ENCODE measurements around the gene METRNL. TPM values are rescaled to one million over a fixed set of nuclear protein-coding genes. Genes with fewer than 3 reads are reported as not detected.

The METRNL gene
- total and polyA plus RNA-seq, 2 donors, result 37.7 to 118 TPM

DNA sequence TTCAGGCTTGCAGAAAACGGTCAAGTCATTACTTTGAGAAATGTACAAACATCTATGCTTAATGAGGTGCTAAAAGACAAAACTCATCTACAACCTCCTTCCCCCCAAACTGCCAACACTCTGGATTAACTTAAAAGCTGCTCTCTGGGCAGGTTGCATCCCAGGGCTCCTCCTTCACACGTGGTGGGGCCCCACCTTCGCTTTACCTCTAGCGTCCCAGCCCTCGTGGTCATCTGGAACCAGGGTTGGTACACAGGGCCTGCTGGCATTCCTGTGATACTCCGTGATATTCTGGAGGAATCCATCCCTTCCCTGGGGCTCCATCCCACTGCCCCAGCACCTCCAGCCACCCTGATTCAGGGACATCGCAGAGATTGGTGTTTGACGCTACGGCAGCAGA, 4.8 kb downstream of the METRNL start:
- no peaks in the 10 kb centered on the region for H3K36me3 ChIP-seq (ENCODE audit: insufficient read depth)
- WGBS, result 67% methylated on average over 9 of the region's 9 CpGs
- H3K27ac ChIP-seq (ENCODE audit: low read depth), result no peak overlapping the region
- DNase-seq (ENCODE audit: extremely low spot score), result no peak
- H3K4me3 ChIP-seq (ENCODE audit: low read depth, low read length), result no peak overlapping the region
- H3K4me1 ChIP-seq (ENCODE audit: insufficient read depth), result no peaks in the 10 kb centered on the region

GRCh38 chr17:83084621-83085056, 5.2 kb downstream of the METRNL start:
- 89% methylated on average over 27 of the region's 27 CpGs for WGBS

GRCh38 chr17:83085103-83085502, 5.7 kb downstream of the METRNL start:
- H3K4me3 ChIP-seq (ENCODE audit: low read depth, low read length), result no peak overlapping the region
- no peak overlapping the region for H3K27ac ChIP-seq (ENCODE audit: low read depth)
- no peak for DNase-seq (ENCODE audit: extremely low spot score)
- H3K4me1 ChIP-seq (ENCODE audit: insufficient read depth), result no peaks in the 10 kb centered on the region
- H3K36me3 ChIP-seq (ENCODE audit: insufficient read depth), result no peaks in the 10 kb centered on the region
- 91% methylated on average over 22 of the region's 22 CpGs for WGBS

More at GRCh38 chr17:83084621-83085056, 5.2 kb downstream of the METRNL start:
- H3K27ac ChIP-seq (ENCODE audit: low read depth), result no peak overlapping the region
- no peaks in the 10 kb centered on the region for H3K4me1 ChIP-seq (ENCODE audit: insufficient read depth)
- no peaks in the 10 kb centered on the region for H3K36me3 ChIP-seq (ENCODE audit: insufficient read depth)
- no peak for DNase-seq (ENCODE audit: extremely low spot score)
- no peak overlapping the region for H3K4me3 ChIP-seq (ENCODE audit: low read depth, low read length)

GRCh38 chr17:83085526-83086198, 6.3 kb downstream of the METRNL start:
- WGBS, result 84% methylated on average over 25 of the region's 25 CpGs
- H3K27ac ChIP-seq (ENCODE audit: low read depth), result no peak overlapping the region
- no peak overlapping the region for H3K4me3 ChIP-seq (ENCODE audit: low read depth, low read length)

DNA sequence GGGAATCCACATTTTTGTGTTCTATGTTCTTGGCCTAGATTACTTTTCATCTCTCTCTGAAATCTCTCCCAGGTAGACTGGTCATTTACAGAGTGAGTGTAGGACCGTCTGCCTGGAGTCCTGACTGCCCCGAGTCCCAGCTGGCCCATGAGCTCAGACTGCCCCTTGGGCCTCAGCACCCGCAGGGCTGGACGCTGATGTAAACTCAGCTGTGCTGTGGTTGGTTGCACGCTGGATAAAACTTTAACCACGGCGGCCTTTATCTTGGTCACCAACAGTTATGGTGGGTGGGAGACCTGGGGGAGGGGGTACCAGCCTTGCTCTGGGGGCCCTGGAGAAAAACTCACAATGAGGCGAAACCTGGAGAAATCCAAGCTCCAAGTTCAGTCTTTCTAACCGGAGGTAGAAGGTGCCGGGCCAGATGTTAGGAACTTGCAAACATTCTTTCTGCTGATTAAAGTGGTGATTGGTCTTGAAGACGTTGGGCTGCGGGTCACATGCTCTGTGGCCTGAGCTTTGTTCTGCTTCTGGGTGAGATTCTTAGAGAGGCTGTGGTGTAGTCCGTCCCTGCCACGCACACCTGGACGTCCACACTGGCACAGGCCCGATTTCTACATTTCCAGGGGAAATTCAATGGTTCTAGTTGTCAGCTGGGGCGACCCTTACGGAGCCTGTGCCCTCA, 6.9 kb downstream of the METRNL start:
- Histone ChIP-seq H3K27ac (ENCODE audit: low read depth) (no peak overlapping the region), H3K4me3 (ENCODE audit: low read depth, low read length) (no peak overlapping the region), H3K36me3 (ENCODE audit: insufficient read depth) (no peaks in the 10 kb centered on the region), H3K4me1 (ENCODE audit: insufficient read depth) (no peaks in the 10 kb centered on the region)
- DNase-seq (ENCODE audit: extremely low spot score), result no peak
- 79% methylated on average over 18 of the region's 18 CpGs for WGBS

More at GRCh38 chr17:83085526-83086198, 6.3 kb downstream of the METRNL start:
- Histone ChIP-seq H3K36me3 (ENCODE audit: insufficient read depth) (no peaks in the 10 kb centered on the region), H3K4me1 (ENCODE audit: insufficient read depth) (no peaks in the 10 kb centered on the region)
- DNase-seq (ENCODE audit: extremely low spot score), result no peak

- Histone ChIP-seq H3K27ac (ENCODE audit: low read depth) (no peak overlapping the region), H3K36me3 (ENCODE audit: insufficient read depth) (no peaks in the 10 kb centered on the region), H3K4me3 (ENCODE audit: low read depth, low read length) (no peak overlapping the region), H3K4me1 (ENCODE audit: insufficient read depth) (no peaks in the 10 kb centered on the region)
- no peak for DNase-seq (ENCODE audit: extremely low spot score)
- WGBS, result 87% methylated on average over 39 of the region's 39 CpGs
These were observed 7.7 kb downstream of the METRNL start for GRCh38 chr17:83086907-83087787.

GRCh38 chr17:83087788-83088360, 8.5 kb downstream of the METRNL start:
- Histone ChIP-seq H3K27ac (ENCODE audit: low read depth) (no peak overlapping the region), H3K4me1 (ENCODE audit: insufficient read depth) (no peaks in the 10 kb centered on the region), H3K4me3 (ENCODE audit: low read depth, low read length) (no peak overlapping the region), H3K36me3 (ENCODE audit: insufficient read depth) (no peaks in the 10 kb centered on the region)
- WGBS, result 88% methylated on average over 31 of the region's 31 CpGs
- DNase-seq (ENCODE audit: extremely low spot score), result no peak

DNA sequence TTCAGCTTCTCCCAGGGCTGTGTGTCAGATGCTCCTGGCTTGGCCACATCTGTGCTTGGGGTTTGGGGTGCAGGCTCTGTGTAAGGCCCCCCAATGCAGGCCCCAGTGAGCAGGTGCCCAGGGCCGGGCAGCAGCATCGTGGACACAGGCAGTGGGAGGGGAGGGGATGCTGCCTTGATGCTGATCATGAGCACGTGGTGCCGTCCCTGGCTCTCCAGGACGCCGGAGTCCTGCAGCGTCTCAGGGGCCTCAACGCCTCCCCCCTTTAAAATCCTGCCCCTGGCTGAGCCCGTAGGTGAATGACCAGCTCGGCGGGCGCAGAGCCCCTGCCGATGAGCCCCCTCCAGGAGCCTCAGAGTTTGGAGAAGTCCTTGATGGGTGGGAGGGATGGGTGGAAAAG, 9.0 kb downstream of the METRNL start:
- H3K27ac ChIP-seq (ENCODE audit: low read depth), result no peak overlapping the region
- H3K4me3 ChIP-seq (ENCODE audit: low read depth, low read length), result no peak overlapping the region
- H3K36me3 ChIP-seq (ENCODE audit: insufficient read depth), result no peaks in the 10 kb centered on the region

GRCh38 chr17:83088909-83089308, 9.5 kb downstream of the METRNL start:
- no peaks in the 10 kb centered on the region for H3K4me1 ChIP-seq (ENCODE audit: insufficient read depth)
- H3K4me3 ChIP-seq (ENCODE audit: low read depth, low read length), result no peak overlapping the region
- 75% methylated on average over 15 of the region's 15 CpGs for WGBS
- H3K27ac ChIP-seq (ENCODE audit: low read depth), result no peak overlapping the region
- H3K36me3 ChIP-seq (ENCODE audit: insufficient read depth), result no peaks in the 10 kb centered on the region
- DNase-seq (ENCODE audit: extremely low spot score), result no peak

More for the DNA sequence above, 9.0 kb downstream of the METRNL start:
- WGBS, result 78% methylated on average over 13 of the region's 13 CpGs
- DNase-seq (ENCODE audit: extremely low spot score), result no peak
- H3K4me1 ChIP-seq (ENCODE audit: insufficient read depth), result no peaks in the 10 kb centered on the region

GRCh38 chr17:83089328-83090132, 10.1 kb downstream of the METRNL start:
- DNase-seq (ENCODE audit: extremely low spot score), result no peak
- no peak overlapping the region for H3K4me3 ChIP-seq (ENCODE audit: low read depth, low read length)
- no peak overlapping the region for H3K27ac ChIP-seq (ENCODE audit: low read depth)
- H3K36me3 ChIP-seq (ENCODE audit: insufficient read depth), result peaks cover 2% of the 10 kb centered on the region
- H3K4me1 ChIP-seq (ENCODE audit: insufficient read depth), result no peaks in the 10 kb centered on the region
- 76% methylated on average over 47 of the region's 47 CpGs for WGBS

DNA sequence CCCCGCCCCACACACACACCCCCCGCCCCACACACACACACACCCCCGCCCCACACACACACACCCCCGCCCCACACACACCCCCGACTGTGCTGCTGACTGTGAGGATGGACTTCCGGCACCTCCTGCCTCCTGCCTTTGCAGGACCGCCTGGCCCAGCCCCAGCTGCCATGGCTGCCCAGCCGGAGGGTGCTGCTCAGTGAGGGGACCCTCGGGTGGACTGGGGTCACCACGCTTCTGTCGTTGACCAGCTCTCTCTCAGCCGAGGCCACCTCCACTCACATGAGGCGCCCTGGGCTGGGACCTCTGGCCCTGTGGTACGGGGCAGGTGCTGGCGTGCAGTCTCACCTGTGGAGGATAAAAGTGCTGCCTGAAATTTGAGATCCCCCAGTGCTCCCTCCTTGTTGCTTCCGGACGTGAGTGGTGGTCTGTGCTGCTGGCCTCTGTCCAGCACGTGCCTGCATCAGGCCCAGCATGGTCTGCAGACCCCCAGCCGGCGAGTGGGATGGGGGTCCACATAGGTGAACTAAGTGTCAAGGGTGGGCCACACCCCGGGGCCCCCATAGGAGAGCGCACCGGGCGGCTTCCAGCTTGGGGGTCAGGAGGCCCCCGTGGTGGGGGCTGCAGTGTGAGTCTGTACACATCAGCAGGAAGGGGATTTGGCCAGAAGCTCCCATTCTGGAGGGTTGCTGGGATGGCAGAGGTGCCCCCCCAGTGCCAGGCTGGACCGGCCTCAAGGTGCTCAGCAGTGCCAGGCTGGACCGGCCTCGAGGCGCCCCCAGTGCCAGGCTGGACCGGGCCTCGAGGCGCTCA, 11.2 kb downstream of the METRNL start:
- Histone ChIP-seq H3K4me3 (ENCODE audit: low read depth, low read length) (no peak overlapping the region), H3K27ac (ENCODE audit: low read depth) (peak overlapping the region; percentile 57), H3K4me1 (ENCODE audit: insufficient read depth) (no peaks in the 10 kb centered on the region), H3K36me3 (ENCODE audit: insufficient read depth) (peaks cover 4% of the 10 kb centered on the region)
- no peak for DNase-seq (ENCODE audit: extremely low spot score)
- WGBS, result 81% methylated on average over 32 of the region's 32 CpGs

All from urinary bladder (tissue), 4 donors.